Activated CD8-positive, alpha-beta memory T cell treated with anti-CD3 and anti-CD28 coated beads, Interleukin-2, amount 50 U/mL, for 24 hours (primary cell): ENCODE data around the gene CD300LB.
"Not testable (repeated sequence)": the region's sequence is repeated elsewhere in the genome, so short reads cannot be mapped to it uniquely, and the experiment has no call there.

Experiments used
- DNase-seq: peaks from one replicate; pipeline ENCODE4 v3.0.0-alpha.2; 2020; ENCODE audit errors: extremely low read depth

The CD300LB gene

DNA sequence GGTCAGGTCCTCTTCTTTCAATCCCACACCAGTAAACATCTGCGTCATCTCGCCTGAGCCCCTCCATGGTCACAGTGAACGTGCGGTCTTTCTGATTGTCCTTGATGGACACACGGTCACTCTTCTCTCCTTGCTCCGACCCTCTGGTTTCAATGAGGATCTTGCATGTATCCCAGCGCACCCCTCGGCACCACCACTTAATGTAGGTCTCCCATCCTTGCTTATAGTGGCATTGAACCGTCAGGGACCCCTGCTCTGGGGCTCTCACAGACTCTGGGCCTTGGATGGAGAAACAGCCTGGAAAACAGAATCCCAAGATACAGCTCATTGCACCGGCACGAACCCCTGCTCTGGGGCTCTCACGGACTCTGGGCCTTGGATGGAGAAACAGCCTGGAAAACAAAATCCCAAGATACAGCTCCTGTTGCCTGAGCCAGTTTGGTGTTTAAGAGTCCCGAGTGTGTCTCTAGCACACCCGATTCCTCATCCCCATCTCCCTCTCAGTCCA lies 5.4 kb downstream of the CD300LB start:
- no peak for DNase-seq

DNA sequence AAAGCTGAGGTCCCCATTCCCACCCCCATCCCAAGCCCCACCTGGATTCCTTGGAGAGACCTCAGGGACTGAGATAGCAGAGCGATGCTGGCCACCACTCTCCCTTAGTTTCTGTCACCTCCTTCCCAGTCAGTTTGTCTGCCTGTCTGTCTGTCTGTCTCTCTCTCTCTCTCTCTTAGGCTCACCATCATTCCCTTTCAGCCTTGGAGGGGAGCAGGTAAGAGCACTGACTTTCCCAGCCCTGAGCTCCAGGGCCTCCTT lies 5.9 kb downstream of the CD300LB start:
- DNase-seq: no peak

DNA sequence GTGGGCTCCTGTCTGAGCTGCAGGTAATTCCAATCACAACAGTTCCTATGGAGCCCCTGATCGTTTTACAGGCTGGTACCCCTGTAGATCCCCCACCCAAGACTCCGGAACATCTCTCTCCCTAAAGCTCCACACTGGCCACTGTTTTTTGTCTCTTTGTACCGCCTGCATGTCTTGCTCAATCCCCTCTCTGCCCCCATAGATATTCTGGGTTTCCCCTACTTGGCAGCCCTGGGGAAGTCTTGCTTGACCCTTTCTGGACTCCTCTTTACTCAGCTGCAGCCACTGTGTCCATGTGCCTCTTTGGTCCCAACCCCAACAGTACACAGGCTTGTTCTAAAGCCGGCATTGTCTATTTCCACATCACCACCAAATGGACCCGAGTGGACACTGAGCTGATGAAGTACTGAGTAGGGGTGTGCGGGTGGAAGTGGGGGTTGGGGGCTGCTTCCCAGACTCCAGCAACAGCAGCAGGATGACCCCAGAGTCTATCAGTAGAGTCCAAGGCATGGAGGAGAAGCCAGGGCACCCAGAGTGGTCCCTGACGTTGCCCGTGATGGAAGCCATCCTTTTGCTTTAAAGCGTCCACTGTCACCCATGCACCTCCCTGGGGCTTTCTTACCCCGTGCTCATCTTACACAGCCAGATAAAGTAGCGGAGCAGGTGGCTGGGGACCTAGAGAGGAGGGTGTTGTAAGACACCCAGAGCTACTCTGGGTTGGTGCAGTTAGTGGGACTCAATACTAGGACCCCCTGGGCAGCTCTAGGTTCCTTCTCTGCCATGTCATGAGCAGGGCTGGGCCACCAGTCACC lies 6.4 kb downstream of the CD300LB start:
- DNase-seq: no peak

DNA sequence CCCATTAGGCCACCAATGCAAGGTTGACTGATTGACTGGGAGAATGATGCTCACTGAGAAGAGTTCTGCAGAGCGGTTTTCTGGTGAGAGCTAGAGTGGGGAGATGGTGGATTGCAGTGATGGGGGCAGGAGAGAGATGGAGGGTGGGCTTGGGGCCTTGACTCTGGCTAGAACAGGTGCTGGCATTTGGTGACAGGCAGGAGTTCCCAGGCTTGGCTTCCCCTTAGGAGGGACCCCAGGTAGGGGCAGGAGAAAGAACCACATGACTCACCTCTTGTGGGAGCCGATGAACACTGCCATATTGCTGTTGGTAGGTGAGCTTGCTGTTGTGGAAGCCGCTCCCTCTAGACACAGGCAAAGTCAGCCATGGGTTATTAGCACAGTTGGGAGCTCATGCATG lies 8.0 kb downstream of the CD300LB start:
- no peak for DNase-seq

DNA sequence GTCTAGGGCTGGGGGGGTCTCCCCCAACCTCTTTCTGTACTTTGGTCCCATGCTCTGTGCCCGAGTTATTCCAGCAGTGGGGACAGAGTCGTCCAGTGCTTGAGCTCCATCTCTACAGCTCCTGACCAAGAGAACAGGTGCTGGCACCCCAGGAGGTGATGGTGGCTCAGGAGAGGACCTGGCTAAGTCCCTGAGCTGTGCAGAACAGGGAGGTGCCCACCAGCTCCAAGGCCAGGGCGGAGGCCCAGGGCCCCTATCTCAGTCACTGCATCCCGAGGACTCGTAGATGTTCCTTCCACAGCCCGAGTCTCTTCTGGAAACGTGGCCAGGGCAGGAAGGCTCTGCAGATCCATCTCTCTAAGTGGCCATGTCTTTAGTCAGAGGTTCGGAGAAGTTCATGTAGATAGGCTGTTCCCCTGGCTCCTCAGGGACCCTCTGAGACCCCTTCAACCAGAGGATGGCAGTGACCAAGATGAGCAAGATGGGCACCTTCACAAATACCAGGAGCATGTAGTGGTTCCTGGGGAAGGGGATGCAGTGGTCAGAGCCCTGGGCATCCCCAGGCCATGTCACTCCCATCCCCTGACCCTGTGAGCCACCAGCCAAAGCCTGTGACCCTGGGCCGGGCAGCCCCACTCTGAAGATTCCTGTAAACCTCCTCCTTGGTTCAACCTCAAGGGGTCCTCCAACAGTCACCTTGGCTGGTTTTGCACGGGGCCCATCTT lies 8.7 kb downstream of the CD300LB start:
- no peak for DNase-seq

DNA sequence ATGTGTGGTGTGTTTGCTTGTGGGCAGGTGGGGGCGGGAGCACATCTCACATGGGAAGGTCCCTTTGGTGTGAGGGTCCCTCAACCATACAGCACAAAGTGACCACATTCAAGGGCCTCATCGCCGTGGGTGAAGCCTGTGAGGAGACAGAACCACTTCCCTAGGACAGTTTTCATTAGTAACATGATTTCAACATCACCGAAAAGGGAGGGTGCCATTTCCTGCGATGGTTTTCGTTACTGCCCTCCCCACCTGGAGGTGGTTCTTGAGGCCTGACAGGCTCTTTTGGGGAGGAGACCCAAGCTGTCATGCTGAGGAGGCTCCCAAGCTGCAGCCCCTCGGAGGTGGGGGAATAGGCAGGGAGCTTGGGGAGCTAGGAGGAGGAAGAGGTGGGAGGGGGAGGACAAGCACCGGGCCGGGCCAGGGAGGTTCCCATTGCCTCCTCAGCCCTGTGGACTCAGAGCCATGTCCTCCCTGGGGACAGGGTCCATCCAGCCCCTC lies 9.5 kb downstream of the CD300LB start:
- DNase-seq: no peak

DNA sequence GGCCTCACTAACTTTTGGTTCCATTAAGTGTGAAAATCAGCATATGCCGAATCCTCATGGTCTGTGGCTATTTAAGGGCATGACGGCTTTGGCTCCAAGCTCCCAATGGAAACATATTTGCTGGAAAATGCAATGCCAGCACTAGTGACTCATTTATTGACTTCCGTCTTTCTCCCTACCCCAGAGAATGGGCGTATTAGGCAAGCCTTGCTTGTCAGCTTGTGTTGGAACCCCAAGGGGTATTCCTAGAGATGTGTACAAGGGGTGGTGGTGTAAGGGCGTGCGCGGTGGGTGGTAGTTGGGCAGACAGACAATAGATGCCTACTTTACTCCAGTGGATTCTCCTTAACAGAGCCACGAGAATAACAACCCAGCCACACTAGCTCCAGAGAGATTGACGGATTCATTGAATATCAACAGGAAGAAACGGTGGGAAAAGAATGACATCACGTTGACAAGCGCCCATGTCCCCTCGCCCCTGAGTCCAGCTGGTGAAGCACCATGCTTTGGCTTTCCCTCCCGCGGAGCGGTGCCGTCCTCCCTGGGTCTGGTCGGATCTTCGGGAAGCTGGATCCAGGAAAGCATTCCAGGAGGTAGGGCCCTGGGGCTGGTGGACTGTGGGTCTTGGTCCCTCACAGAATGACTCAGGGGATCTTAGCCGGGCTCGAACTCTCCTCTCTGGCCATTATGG lies 10.3 kb downstream of the CD300LB start:
- no peak for DNase-seq

DNA sequence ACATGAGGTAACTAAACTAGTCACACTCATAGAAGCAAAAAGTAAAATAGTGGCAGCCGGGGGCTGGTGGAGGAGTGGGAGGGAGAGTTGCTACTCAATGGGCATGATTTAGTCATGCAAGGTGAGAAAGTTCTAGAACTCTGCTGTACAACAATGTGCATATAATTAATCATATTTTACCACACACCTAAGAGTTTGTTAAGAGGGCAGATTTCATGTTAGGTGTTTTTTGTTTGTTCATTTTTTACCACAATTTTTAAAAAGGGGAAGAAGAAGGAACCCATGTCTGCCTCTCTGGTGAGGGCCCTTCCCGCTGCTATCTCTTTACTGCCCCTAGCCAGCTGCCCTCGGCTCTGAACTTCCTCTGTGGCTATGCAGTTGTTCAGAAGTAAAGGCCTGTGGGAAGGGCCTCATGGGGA lies 11.2 kb downstream of the CD300LB start:
- no peak for DNase-seq

DNA sequence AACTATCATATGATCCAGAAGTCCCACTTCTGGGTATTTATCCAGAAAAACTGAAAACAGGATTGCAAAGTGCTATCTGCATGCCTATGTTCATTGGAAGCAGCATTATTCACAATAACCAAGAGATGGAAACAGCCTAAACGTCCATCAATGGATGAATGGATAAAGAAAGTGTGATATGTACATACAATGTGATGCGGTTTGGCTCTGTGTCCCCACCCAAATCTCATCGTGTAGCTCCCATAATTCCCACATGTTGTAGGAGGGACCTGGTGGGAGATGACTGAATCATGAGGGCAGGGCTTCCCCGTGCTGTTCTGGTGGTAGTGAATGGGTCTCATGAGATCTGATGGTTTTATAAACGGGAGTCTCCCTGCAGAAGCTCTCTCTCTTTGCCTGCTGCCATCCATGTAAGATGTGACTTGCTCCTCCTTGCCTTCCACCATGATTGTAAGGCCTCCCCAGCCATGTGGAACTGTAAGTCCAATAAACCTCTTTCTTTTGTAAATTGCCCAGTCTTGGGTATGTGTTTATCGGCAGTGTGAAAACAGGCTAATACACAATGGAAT lies 12.8 kb downstream of the CD300LB start:
- not testable (repeated sequence) for DNase-seq

DNA sequence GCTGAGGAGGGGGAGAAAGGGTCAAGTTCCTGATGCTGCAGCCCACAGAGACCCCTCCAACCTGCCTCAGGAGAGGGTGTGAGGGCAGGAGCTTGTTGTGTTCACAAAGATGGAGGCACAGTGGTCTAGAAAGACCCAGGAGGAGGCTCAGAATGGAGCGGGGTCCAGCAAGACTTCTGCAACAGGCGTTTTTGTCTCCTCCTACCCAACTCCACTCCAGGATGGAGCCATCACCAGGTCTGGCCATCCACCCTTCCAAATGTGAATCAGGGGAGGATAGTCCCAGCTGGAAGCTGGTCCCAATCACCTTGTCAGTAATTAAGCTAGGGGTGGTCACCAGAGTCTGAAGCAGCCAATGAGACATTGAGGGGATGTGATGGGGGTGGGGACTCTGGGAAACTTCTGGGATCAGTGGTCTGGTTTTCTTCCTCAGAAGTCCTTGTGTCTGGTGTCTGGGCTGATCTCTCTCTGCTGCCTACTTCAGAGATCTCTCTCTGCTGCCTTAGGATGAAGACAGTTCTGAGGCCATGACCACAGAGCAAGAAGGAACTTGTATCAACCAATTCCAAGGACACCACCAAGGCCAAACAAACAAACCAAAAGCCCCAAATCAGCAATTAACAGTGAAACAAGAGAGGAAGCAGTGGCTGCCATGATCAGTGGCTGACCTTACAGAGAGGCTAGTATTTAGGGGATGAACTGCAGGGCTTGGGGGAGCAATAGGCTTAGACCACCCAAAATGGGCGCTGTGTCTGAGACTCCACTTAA lies 14.5 kb downstream of the CD300LB start:
- DNase-seq: no peak

DNA sequence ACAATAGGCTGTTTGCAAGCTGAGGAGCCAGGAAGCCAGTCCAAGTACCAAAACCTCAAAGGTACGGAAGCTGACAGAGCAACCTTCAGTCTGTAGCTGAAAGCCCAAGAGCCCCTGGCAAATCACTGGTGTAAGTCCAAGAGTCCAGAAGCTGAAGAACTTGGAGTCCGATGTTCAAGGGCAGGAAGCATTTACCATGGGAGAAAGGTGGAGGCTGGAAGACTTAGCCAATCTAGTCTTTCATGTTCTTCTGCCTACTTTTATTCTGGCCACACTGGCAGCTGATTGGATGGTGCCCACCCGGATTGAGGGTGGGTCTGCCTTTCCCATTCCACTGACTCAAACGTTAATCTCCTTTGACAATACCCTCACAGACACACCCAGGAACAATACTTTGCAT lies 15.3 kb downstream of the CD300LB start:
- DNase-seq: no peak

DNA sequence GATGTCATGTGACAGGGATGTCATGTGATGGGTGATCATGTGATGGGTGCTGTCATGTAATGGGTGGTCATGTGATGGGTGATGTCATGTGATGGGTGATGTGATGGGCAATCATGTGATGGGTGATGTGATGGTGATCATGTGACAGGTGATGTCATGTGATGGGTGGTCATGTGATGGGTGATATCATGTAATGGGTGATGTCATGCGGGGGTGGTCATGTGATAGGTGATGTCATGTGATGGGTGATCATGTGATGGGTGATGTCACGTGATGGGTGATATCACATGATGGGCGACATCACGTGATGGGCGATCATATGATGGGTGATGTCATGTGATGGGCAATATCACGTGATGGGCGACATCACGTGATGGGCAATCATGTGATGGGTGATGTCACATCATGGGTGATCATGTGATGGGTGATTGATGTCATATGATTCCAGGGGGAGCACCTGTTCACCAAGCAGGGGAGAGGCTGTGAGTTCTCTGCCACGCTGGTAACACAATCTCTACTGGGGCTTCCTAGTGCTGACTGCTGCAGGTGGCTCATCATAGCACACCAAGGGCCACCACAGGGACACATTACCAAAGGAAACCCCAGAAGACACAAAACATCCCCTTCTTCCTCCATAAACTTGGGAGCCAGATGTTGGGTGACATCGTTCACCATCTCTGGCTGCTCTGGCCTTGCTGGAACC lies 16.5 kb downstream of the CD300LB start:
- DNase-seq: no peak

DNA sequence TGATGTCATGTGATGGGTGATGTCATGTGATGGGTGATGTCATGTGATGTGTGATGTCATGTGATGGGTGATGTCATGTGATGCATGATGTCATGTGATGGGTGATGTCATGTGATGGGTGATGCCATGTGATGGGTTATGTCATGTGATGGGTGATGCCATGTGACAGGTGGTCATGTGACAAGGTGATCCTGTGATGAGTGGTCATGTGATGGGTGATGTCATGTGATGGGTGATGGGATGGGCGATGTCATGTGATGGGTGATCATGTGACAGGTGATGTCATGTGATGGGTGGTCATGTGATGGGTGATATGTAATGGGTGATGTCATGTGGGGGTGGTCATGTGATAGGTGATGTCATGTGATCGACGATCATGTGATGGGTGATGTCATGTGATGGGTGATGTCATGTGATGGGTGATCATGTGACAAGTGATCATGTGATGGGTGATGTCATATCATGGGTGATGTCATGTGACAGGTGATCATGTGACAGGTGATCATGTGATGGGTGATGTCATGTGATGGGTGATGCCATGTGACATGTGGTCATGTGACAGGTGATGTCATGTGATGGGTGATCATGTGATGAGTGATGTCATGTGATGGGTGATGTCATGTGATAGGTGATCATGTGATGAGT lies 17.2 kb downstream of the CD300LB start:
- DNase-seq: peak; percentile 27

DNA sequence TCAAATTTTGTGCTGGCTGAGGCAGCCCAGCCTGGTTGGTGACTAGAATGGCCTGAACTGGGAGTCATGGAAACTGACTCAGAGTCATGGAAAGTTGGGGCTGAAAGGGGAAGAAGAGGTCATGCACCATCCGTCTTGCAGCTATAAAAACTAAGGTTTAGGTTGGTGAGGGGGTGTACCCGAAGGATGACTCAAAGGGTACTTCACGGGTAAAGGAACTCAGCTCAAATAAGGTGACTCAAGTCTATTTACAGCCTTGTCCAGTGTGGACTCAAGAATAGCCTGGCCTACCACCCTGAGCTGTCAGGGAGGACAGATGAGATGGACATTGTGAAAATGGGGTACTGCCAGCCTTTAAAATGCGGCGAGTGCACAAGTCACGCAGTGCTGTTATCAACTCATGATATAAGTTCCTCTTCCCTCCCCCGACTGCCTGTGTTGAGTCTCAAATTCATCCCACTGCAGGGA lies 18.6 kb downstream of the CD300LB start:
- no peak for DNase-seq

DNA sequence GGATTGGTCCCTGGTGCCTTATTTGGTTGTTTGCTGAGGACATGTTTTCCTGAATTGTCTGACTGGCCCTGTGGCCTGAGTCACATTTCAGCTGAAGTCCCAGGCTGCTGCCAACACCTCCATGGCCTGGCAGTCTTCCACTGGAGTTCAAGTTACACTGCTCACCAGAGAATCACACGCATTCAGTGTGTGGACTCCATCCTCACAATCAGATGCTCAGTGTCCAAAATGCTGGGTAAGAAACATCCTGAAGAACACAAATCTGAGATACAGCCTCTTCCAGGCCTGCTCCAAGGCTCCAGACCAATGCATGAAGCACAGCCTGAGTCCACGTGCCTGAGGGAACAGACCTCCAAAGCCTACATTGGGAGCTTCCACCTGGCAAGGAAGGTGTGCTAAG lies 19.2 kb downstream of the CD300LB start:
- DNase-seq: no peak

DNA sequence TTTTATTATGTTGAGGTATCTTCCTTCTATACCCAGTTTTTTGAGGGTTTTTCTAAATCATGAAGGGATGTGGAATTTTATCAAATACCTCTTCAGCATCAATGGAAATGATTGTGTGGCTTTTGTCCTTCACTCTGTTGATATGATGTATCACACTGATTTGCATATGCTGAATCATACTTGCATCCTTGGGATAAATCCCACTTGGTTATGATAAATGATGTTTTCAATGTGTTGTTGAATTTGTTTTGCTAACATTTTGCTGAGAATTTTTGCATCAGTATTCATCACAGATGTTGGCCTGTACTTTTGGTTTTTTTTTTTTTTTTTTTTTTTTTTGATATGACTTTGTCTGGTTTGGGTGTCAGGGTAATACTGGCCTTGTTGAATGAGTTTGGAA lies 23.1 kb downstream of the CD300LB start:
- no peak for DNase-seq

DNA sequence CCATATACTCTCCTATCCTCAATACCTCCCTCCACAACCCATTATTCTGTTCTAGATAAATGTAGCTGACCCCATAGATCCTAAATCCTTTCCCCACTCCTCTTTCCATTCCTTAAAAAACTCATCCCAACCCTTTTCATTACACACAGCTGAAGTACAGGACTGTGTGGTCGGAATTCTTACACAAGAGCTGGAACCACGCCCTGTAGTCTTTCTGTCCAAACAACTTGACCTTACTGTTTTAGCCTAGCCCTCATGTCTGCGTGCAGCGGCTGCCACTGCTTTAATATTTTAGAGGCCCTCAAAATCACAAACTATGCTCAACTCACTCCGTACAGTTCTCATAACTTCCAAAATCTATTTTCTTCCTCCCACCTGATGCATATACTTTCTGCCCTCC lies 27.3 kb downstream of the CD300LB start:
- DNase-seq: not testable (repeated sequence)

DNA sequence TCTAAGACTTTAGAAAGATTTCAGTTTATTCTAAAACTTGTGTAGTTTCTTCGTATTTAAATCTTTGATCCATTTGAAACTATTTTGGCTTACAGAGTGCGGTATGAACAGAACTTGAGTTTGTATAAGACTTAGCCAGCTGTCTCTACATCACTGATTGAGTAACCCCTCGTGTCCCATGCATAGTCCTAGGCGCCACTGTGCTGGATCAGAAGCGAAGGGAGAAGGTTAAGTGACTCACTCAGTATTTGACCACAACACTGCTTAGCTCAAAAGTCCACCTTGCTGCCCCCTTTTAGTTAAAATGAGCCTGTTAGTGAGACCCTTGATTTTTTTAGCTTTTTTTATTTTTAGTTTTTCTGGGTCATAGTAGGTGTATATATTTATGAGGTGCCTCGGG lies 28.4 kb downstream of the CD300LB start:
- no peak for DNase-seq

DNA sequence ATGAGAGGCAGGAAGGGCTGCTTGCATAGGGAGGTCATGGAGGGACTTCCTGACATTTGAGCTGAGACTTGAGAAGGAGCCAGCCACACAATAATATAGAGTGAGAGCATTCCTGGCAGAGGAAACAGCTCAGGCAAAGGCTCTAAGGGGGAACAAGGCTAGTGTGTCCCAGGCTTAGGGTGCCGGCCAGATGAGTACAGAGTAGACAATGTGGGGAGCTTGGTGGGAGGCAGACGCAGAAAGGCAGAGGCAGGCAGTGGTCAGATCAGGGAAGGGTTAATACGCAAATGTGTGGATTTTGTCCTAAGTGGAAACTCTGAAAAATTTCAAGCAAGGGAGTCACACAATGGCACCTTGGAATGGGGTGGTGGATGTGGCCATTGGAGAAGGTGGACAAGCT lies 31.3 kb downstream of the CD300LB start:
- DNase-seq: no peak

DNA sequence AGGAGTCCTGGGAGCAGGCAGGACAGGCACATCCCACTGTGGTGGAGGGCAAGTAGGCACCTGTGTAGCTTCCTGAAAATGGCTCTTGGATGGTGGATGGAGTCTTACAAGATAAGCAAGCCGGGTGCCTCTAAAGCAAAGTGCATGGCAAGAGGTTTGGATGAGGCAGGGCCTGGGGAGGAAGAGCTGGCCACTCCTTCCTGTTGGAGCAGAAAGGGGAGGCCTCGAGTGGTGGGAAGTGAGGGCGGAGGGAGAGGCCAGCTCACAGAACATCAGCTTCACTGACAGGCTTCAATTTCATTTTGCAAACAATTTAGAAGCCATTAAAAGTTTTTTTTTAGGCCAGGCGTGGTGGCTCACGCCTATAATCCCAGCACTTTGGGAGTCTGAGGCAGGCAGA lies 33.8 kb downstream of the CD300LB start:
- DNase-seq: no peak
